ENCODE results near the gene MEGF11.

DNA sequence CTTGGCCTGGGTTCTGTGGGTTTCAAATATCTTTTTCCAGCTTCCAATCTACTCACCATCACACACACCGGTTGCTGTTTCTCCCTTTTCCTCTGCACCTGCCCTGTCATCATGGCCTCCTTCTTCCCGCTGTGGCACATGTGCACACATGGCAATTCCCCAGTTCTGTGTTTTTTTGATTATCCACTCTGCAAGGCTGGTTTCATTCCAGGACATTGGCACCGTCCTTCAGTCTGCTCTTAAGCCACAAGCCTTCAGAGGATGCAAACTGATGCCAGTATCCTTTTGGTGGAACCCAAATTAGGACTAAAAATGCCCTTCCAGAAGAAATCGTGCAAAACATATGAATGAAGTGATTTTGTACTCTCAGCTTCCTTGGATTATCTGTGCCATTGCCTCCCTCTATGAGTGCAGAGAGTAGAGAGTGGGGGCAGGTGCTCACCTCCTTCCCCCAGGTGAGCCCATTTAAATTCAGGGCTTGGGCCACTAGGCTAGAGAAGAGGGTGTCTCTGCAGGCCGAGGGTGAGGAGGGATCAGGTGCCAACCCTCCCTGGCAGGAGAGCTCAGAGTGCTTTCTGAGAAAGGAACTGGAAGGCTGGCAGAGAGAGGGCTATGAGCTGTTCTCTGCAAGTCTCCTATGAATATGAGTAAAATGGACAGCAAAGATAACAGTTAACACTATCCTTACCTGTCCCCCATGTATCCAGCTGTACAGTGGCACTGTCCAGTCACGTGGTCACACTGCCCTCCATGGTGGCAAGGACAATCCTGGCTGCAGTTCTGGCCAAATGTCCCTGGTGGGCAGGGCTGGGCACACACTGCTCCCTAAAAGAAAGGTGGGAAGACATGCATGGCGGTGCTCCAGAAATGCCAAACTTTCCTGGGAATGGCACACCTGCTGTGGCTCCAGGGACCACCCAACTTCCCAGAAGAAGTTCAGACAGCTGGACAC, 283.4 kb downstream of the MEGF11 start:
- TF ChIP-seq, protein P1, sequence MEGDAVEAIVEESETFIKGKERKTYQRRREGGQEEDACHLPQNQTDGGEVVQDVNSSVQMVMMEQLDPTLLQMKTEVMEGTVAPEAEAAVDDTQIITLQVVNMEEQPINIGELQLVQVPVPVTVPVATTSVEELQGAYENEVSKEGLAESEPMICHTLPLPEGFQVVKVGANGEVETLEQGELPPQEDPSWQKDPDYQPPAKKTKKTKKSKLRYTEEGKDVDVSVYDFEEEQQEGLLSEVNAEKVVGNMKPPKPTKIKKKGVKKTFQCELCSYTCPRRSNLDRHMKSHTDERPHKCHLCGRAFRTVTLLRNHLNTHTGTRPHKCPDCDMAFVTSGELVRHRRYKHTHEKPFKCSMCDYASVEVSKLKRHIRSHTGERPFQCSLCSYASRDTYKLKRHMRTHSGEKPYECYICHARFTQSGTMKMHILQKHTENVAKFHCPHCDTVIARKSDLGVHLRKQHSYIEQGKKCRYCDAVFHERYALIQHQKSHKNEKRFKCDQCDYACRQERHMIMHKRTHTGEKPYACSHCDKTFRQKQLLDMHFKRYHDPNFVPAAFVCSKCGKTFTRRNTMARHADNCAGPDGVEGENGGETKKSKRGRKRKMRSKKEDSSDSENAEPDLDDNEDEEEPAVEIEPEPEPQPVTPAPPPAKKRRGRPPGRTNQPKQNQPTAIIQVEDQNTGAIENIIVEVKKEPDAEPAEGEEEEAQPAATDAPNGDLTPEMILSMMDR (IDR thresholded peaks at IDR 0.05; ENCODE audit: insufficient read depth, low read length): no peak
- no peak for TF ChIP-seq POLR2AphosphoS5 (IDR thresholded peaks at IDR 0.05; ENCODE audit: low read depth)
